ENCODE data around the gene RARRES1. TPM values are rescaled to one million over a fixed set of nuclear protein-coding genes. Genes with fewer than 3 reads are reported as not detected.

RARRES1 gene
- total and polyA plus RNA-seq, 2 experiments from 2014 or later = 0.33 to 0.56 TPM

GRCh38 chr3:158671821-158672214 lies 60.4 kb downstream of the RARRES1 start:
- Histone ChIP-seq H3K4me3 (peak overlapping the region; percentile 42), H3K4me1 (ENCODE audit: low read depth) (peaks cover 7% of the 10 kb centered on the region), H3K27me3 (no peaks in the 10 kb centered on the region), H3K27ac (peak overlapping the region; percentile 61), H3K9me3 (ENCODE audit: low read depth) (no peaks in the 10 kb centered on the region), H3K36me3 (peaks cover 30% of the 10 kb centered on the region)
- peak; percentile 4 to 35 for DNase-seq (ENCODE audit: low read depth in 1 of 2, low spot score in 1 of 2)
- no peak for TF ChIP-seq CTCF (IDR thresholded peaks at IDR 0.05; ENCODE audit: low read depth, low read length)

- DNase-seq (ENCODE audit: low read depth in 1 of 2, low spot score in 1 of 2) = peak in 1 of 2 donors; percentile 89
- H3K27ac ChIP-seq = no peak overlapping the region
- no peaks in the 10 kb centered on the region for H3K9me3 ChIP-seq (ENCODE audit: low read depth)
- H3K36me3 ChIP-seq = peaks cover 47% of the 10 kb centered on the region
- no peak overlapping the region for H3K4me3 ChIP-seq
- H3K4me1 ChIP-seq (ENCODE audit: low read depth) = peaks cover 7% of the 10 kb centered on the region
- no peaks in the 10 kb centered on the region for H3K27me3 ChIP-seq
- TF ChIP-seq CTCF (IDR thresholded peaks at IDR 0.05; ENCODE audit: low read depth, low read length) = no peak
Observed at GRCh38 chr3:158668506-158668905, 63.8 kb downstream of the RARRES1 start.

GRCh38 chr3:158666416-158666815 lies 65.8 kb downstream of the RARRES1 start:
- H3K36me3 ChIP-seq = peaks cover 65% of the 10 kb centered on the region
- H3K4me3 ChIP-seq = no peak overlapping the region
- no peak for TF ChIP-seq CTCF (IDR thresholded peaks at IDR 0.05; ENCODE audit: low read depth, low read length)
- H3K27ac ChIP-seq = no peak overlapping the region
- peaks cover under 1% of the 10 kb centered on the region for H3K4me1 ChIP-seq (ENCODE audit: low read depth)
- no peaks in the 10 kb centered on the region for H3K27me3 ChIP-seq
- no peaks in the 10 kb centered on the region for H3K9me3 ChIP-seq (ENCODE audit: low read depth)
- DNase-seq (ENCODE audit: low read depth in 1 of 2, low spot score in 1 of 2) = no peak

- DNase-seq (ENCODE audit: low read depth in 1 of 2, low spot score in 1 of 2) = no peak
- Histone ChIP-seq H3K36me3 (peaks cover 67% of the 10 kb centered on the region), H3K27ac (no peak overlapping the region), H3K4me1 (ENCODE audit: low read depth) (no peaks in the 10 kb centered on the region), H3K9me3 (ENCODE audit: low read depth) (no peaks in the 10 kb centered on the region), H3K4me3 (no peak overlapping the region), H3K27me3 (no peaks in the 10 kb centered on the region)
- TF ChIP-seq CTCF (IDR thresholded peaks at IDR 0.05; ENCODE audit: low read depth, low read length) = no peak
Observed at GRCh38 chr3:158663832-158664231, 68.4 kb downstream of the RARRES1 start.

GRCh38 chr3:158663246-158663645 lies 69.0 kb downstream of the RARRES1 start:
- H3K4me3 ChIP-seq = no peak overlapping the region
- no peaks in the 10 kb centered on the region for H3K4me1 ChIP-seq (ENCODE audit: low read depth)
- no peak for TF ChIP-seq CTCF (IDR thresholded peaks at IDR 0.05; ENCODE audit: low read depth, low read length)
- H3K27ac ChIP-seq = no peak overlapping the region
- peaks cover 64% of the 10 kb centered on the region for H3K36me3 ChIP-seq
- no peaks in the 10 kb centered on the region for H3K27me3 ChIP-seq
- DNase-seq (ENCODE audit: low read depth in 1 of 2, low spot score in 1 of 2) = no peak
- no peaks in the 10 kb centered on the region for H3K9me3 ChIP-seq (ENCODE audit: low read depth)

GRCh38 chr3:158660711-158661110 lies 71.5 kb downstream of the RARRES1 start:
- no peak for DNase-seq (ENCODE audit: low read depth in 1 of 2, low spot score in 1 of 2)
- no peak overlapping the region for H3K4me3 ChIP-seq
- TF ChIP-seq CTCF (IDR thresholded peaks at IDR 0.05; ENCODE audit: low read depth, low read length) = no peak
- H3K27me3 ChIP-seq = no peaks in the 10 kb centered on the region
- peaks cover 53% of the 10 kb centered on the region for H3K36me3 ChIP-seq
- no peaks in the 10 kb centered on the region for H3K9me3 ChIP-seq (ENCODE audit: low read depth)
- no peaks in the 10 kb centered on the region for H3K4me1 ChIP-seq (ENCODE audit: low read depth)
- H3K27ac ChIP-seq = no peak overlapping the region

All from cardiac muscle cell (in vitro differentiated cells and primary cell).